HG03521 (cell line): ENCODE results near the gene FOXO1.

Source experiments
- ATAC-seq: cut with Tn5 transposase; IDR thresholded peaks from one replicate; pipeline ENCODE4 v1.9.1; 2021; ENCODE audit warnings: mild to moderate bottlenecking, moderate library complexity; ENCODE audit not compliant: unreplicated experiment

Gene FOXO1

GRCh38 chr13:40552895-40553294 lies 113.5 kb downstream of the FOXO1 start:
- no peak for ATAC-seq

DNA sequence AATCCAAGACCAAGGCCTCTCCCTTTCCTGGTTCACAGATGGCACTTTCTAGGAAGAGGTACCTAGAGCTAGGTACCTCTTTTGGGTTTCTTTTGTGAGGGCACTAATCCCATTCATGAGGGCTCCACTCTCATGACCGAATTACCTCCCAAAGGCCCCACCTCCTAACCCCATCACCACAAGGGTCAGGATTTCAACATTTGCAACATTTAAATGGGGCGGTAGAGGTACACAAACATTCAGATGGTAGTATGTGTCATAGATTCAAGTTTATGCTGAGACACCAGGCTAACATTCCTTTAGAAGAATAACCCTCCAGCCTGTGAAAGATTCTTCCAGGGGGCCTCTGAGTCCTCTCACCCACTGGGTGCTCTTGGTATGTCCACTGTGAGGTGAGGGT lies 116.3 kb downstream of the FOXO1 start:
- ATAC-seq = no peak

DNA sequence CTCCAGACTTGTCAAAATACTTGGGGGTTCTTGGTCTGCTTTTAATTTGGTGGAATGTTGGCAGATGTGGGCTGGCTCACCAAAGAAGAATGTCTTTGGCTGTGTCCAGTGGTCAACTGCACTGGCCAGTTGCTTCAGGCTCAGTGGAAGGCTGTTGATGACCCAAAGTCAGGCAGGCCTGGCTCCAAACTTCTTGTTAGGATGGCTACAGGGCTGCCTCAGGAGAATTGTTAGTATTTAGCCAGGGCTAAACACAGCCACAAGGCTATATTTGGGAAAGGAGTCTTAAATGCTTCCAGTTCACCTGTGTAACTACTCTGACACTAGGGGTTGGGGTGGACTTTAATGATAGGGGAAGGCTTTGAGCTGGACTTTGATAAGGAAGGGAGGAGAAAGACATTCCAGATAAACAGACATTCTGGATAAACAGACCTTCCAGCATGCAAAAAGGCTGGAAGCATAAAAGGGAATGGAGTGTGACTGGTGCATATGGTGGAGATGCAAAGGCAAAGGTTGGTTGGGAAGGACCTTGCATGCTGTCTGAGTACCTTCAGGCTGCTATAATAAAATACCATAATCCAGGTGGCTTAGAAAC lies 116.8 kb downstream of the FOXO1 start:
- no peak for ATAC-seq

GRCh38 chr13:40547591-40548315 lies 118.7 kb downstream of the FOXO1 start:
- no peak for ATAC-seq

GRCh38 chr13:40546047-40546446 lies 120.4 kb downstream of the FOXO1 start:
- ATAC-seq = no peak

- ATAC-seq = no peak
Measured at GRCh38 chr13:40540328-40541044, 126.0 kb downstream of the FOXO1 start.

DNA sequence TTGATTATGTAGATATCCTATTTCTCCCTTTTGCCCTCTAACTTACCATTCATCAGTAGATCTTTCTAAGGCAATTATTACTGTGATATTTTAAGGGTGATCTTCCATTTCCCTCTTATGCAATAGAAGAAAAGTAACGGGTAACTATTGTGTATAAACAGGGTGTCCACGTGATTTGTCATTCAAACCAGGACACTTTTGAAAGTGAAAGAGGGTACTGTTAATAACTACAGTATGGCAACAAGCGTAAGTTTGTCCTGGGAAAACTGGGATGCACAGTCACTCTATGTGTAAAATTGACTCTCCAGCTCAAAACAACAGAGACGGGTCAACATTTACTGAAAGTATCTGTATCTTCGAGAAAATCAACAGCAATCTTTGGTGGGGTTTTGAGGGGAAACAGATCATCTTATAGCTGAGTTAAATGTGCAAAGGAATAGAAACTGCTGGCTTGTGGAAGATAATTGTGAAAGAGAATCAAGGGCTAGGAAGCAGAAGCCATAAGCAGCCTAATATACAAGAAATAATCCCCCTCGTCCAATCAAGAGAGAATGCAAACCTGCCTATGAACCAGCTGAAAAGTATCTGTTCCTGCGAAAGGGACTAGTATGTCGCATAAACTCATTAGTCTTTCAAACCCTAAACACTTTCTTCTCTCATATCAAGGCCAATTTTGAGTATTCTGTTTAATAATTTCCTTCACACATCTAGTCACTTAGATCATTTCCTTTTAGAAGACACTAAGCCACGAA lies 126.7 kb downstream of the FOXO1 start:
- ATAC-seq = no peak

DNA sequence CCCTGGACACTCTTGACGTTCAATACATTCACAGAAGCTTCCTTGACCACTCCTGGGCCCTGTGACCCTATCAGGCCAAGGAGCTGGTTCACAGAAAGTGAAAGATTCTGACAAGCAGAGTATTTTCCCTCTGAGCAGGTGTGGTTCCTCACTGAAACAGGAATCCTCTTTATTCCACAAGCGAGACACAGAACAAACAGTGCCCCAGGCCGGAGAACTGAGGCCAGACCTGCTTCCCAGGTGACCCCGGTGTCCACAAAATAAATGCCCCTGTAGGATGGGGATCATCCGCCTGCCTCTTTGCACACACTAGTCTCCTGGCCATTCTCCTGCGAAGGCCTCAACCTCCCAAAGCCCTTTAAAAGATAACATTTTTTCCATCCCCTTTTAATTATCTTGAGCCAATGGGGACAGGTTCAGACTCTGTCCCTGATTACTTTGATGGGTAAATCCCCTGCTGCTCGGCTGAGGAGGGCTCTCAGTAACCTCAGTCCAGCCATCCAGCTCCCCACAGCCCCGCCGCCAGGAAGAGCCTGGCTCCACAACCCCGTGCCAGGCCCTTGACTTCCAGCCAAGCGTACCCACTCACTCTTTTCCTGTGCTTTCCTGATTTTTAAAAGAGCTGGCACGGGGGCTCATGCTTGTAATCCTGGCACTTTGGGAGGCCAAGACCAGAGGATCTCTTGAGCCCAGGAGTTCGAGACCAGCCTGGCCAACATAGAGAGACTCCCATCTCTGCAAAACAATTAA lies 129.1 kb downstream of the FOXO1 start:
- ATAC-seq = no peak

DNA sequence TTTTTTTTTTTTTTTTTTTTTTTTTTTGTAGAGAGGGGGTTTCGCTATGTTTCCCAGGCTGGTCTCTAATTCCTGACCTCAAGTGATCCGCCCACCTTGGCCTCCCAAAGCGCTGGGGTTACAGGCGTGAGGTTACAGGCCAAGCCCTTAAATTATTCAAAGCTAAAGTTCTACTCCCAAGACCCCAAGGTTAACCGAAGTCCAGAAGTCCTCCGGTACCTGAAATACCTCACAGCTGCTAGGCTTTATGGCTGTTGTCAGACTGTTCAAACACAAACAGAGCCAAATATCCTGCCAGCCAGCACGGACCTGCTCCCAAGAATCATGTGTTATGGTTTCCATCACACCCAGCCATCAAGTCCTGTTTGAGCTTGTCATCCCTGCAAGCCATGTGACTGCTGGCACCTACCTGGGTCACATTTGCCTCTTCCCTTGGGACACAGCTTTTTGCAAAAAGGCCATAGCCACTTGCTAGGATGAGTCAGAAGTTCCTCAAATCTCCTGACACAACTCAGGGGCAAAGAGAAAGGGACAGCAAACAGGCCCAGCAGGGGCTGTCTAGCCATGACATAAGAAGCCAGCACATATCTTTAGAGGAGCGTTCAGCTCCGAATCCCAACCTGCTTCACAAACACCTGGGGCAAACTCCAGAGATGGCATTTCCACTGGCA lies 129.9 kb downstream of the FOXO1 start:
- ATAC-seq = no peak

DNA sequence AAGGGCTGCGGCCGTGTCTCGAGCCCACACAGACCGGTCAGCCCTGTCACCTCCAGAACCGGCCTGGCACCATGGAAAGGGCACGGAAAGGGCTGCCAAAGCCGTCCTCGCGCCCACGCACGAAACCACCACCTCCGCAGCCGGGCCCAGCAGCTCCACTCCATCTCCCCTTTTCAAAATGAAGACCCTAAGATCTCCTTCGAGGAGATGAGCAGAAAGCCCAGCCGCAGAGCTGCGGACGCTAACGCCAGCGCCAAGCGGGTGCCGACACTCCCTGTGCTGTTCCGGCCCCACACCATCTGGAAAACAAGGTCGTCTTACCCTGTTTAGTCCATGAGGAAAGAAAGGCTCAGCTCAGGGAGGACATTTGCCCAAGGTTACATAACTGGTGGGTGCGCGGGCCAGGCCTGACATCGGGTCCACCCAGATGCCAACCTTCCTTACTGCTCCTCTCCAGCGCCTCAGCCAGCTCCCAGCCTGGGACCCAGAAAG lies 131.1 kb downstream of the FOXO1 start:
- ATAC-seq = no peak

- no peak for ATAC-seq
Measured at GRCh38 chr13:40534456-40534855, 132.0 kb downstream of the FOXO1 start.

DNA sequence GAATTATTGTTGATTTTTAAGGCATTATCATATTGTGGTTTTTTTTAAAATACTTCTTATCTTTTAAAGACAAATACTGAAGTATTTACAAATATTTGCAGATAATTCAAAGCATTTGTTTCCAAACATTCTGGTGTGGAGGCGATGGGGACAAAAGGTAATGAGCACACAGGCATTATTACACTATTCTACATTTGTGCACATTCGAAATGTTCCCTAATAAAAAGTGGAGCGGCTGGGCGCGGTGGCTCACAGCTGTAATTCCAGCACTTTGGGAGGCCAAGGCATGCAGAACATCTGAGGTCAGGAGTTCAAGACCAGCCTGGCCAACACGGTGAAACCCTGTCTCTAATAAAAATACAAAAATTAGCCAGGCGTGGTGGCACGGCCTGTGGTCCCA lies 133.4 kb downstream of the FOXO1 start:
- ATAC-seq = no peak

DNA sequence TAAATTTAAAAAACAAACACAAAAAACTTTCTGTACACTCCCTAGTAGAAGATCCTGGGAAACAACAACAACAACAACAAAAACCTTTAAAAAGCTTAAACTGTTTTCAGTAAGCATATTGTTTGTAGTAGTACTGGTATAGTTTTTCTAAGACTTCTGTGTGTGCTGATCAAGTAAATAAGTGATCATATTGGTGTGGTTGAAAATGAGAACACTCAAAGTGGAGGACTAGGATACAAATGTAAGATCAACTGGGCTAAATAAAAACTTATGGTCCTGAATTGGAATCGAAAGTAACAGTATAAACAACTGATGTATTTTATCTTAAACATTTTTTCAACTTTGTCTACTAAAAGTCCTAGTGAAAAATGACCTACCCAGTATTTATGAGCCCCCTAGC lies 135.5 kb downstream of the FOXO1 start:
- ATAC-seq = no peak

DNA sequence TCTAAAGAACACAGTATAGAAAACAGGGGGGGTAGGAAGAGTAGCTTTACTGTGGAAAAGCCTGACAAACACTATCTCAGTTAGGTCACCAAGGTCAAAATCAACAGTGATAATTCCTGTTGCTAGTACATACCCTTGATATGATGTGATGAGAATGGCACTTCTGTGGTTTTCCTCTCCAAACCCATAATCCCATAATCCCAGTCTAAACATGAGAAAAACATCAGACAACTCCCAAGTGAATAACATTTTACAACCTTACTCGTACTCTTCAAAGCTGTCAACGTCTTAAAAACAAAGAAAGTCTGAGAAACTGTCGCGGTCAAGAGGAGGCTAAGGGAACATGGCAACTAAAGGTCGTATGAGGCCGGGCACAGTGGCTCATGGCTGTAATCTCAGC lies 137.6 kb downstream of the FOXO1 start:
- ATAC-seq = no peak

- no peak for ATAC-seq
Measured at GRCh38 chr13:40527914-40528313, 138.5 kb downstream of the FOXO1 start.

DNA sequence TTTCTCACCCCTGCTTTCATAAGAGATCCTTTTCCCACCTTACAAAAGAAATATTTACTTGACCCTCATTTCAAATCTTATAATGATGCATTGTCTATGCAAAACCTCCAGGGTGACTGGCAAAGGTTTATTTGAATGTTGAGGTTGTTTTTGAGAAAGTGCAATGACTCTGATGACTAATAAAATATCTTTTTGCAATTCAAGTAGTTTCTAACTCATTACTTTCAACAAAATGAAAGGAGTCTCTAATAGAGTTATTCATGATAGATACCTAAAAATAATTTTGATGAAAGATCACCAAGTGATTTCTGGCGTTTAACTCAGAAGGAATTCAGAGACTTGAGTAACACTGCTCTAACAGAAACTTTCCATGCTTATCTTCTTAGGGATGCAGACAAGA lies 144.2 kb downstream of the FOXO1 start:
- no peak for ATAC-seq

DNA sequence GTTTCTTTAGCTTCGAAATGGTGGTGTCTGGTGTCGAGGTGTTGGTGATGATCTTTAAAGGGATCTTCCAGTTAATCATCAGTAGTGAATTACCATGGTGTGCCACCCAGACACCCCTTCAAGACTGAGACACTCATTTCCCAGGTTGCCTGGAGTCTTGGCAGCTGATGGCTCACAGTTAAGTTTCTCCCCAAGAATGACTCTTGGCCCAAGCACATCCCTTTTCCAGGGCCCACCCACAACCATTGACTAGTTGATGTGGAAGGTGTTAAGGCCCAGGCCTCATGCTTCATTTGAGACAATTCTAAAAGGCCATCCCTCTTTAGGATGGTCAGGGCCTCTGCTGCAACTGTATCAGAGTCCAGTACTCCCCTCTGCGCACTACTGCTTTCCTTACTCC lies 145.5 kb downstream of the FOXO1 start:
- no peak for ATAC-seq

DNA sequence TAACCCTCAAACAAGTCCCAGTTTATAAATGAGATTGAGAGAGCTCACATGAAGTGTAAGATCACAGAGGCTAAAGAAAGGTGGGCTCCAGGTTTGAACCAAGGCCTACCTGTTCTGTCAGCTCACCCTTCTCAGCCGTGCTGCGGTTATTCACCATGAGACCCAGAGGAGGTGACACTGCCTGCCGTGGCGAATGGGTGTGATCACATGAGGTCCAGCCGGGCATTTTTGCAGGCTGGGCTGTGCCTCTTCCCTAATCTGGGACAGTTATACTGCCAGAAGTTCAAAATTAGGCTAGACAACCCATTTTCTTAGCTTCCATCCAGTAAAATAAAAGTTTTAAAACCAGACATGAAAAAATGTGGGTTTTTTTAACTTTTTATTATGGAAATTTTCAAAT lies 146.8 kb downstream of the FOXO1 start:
- no peak for ATAC-seq

DNA sequence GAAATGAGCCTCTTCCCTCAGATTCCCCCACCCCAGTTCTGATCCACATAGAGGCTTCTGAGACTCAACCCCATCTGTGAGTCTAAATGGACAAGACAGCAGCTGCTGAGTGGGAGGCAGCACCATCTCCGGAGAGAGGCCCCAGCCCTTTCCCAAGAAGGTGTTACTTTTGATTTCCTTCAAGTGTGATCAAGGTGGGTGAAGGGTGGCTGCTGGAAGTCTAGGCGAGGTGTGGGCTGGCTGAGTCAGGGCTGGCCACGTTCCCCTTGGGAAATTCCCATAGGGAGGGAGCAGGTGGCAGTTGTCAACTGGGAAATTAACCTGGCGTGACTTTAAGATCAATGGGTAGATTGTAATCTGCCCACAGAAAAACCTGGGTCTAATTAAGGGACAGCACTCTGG lies 148.0 kb downstream of the FOXO1 start:
- ATAC-seq = peak; percentile 37
